GM12891 (cell line): Measurements from ENCODE around the gene ARMC9.
A peak's percentile ranks its signal among the peaks of the same experiment; 100 is the strongest.

Experiments used
- DNase-seq: peaks from one replicate; pipeline ENCODE4 v3.0.0; 2011; ENCODE audit warnings: low spot score; ENCODE audit not compliant: insufficient read length
- FAIRE-seq: peaks from 2 replicates; lab custom pipeline; 2011; peaks lifted over from hg19 to GRCh38; lab: Jason Lieb, UNC
- PAX5 ChIP-seq: IDR thresholded peaks from 2 replicates; pipeline ENCODE4 v1.6.1; 2011; ENCODE audit warnings: low read length, moderate library complexity, mild to moderate bottlenecking; ENCODE audit not compliant: insufficient read depth, severe bottlenecking
- POLR2A ChIP-seq: IDR thresholded peaks from 2 replicates; pipeline ENCODE4 v1.6.1; 2011; ENCODE audit warnings: low read depth, low read length, control low read depth
- POLR2AphosphoS5 ChIP-seq: IDR thresholded peaks from 2 replicates; pipeline ENCODE4 v1.6.1; 2011; ENCODE audit warnings: low read depth, low read length, control low read depth
- POU2F2 ChIP-seq: IDR thresholded peaks from 2 replicates; pipeline ENCODE4 v1.6.1; 2011; ENCODE audit warnings: low read depth, mild to moderate bottlenecking, control low read depth, low read length, moderate library complexity
- SPI1 ChIP-seq: IDR thresholded peaks from 2 replicates; pipeline ENCODE4 v1.6.1; 2011; ENCODE audit warnings: low read depth, low read length, control low read depth
- TAF1 ChIP-seq: IDR thresholded peaks from 2 replicates; pipeline ENCODE4 v1.6.1; 2011; ENCODE audit warnings: low read depth, low read length, control low read depth

The ARMC9 gene

DNA sequence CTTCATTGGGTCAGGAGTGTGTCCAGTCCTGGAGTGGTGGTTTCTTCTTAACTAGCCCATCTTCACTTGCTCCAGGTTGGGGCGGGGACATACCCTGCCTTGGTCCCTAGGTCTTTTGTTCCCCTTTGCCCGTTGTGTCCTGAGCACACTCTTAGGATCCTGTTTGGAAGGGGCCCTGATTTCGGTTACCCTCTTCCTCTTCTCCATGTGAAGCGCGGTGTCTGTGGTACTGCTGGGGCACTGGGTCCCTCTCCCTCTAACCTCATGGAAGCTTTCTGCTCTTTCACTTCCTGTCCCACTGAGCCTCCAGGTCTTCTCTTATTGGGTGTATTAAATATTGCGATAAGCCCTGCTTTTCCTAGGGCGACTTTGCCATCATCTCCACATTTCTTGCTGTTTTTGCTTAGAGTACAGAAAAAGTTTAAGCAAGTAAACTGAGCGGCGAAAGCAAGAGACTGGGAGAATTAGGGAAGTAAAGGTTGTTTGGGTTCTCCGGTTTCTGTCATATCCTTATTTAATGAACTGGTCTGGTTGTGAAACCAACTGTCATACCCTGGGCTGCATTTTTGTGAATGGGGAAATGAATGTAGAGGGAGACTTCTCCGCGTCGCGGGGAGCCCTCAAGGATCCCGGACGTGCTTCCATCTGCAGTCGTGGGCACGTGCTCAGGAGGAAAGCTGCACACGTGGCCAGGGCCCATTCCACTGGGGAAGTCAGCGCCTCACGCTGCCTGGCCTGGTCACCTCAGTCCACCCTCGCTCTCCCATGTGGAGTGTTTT is 123.3 kb downstream of the ARMC9 start:
- TF ChIP-seq POLR2AphosphoS5 (no peak), POU2F2 (no peak), SPI1 (peak; percentile 68)
- FAIRE-seq, result peak; percentile 71

DNA sequence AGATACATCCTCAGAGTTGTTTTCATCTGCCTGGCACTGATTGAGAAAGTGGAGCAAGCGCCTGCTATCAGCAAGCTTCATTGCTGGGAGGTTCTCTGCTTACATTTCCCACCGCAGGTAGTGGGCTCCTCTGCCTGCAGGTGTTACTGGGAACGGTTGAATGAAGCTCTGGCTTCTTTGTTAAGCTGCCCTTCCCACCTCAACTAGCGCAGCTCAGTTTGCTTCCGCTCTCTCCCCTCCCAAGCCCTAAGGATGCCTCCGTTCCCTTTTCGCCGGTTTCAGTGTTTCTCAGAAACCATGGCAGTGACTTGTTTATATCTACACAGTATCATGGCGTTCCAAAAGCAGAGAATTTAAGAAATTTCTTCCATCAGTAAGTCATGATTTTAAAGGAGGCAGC is 124.9 kb downstream of the ARMC9 start:
- TF ChIP-seq SPI1, result no peak
- TF ChIP-seq PAX5, result no peak
- FAIRE-seq (no peak), DNase-seq (no peak)

More for the DNA sequence above, 123.3 kb downstream of the ARMC9 start:
- DNase-seq, result peak; percentile 26

DNA sequence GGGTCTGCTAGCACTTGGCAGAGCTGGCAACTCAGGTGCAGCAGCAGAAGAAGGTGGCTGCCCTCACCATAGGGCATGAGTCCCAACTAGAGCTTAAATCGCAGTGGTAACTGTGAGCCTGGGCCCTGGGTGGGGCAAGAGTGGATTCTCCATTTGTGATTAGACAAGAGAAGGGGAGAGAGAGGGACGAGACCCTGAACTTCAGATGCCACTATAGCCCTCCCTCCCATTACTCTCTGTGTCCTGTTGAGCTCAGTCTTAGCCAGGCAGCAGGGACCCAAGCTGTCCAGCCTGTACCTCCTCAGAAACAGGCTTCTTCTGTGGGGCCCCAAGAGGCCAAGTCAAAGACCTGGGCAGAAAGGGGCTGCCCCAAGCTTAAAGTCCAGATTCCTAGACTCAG is 127.4 kb downstream of the ARMC9 start:
- FAIRE-seq (peak; percentile 13), DNase-seq (no peak)
- TF ChIP-seq POU2F2, result no peak

DNA sequence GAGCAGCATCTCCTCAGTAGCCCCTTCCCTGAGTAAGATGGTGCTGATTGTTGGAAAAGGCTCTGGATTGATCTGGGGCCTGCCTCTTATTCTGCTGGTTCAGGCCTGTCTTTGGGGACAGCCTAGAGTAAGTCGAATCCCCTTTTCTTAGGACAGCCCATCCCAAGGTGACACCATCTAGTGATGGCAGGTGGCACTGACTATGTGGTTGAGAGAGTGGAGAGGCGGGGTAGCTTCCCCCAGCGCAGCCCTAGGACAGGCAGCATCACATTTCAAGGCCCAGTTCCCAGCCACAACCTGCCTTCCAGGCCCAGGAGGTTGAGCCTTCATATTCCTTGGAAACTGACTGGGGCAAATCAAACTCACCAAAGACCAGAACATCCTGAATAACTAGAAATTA is 128.0 kb downstream of the ARMC9 start:
- no peak for FAIRE-seq
- no peak for DNase-seq

DNA sequence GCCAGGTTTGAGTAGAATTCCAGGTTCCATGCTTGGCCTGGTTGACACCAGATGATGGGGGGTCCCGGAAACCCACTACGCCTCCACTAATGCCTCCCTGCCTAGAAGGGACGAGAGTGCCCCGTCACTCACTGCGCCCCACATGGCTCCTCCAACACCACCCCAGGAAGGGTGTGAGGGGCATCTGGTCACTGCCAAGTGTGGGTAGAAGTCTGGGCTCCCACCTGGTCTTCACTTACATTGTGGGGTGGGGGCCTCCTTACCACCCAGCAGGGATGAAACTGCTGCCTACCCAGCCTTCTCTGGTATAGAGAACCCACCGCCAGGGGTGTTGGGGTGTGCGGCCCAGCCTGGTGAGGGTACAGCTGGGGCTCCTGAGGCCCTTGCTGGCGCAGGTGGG is 131.9 kb downstream of the ARMC9 start:
- FAIRE-seq, result no peak
- no peak for TF ChIP-seq SPI1
- no peak for TF ChIP-seq POU2F2
- no peak for TF ChIP-seq TAF1
- TF ChIP-seq PAX5, result no peak
- no peak for DNase-seq

More for the DNA sequence above, 128.0 kb downstream of the ARMC9 start:
- TF ChIP-seq POU2F2, result no peak

DNA sequence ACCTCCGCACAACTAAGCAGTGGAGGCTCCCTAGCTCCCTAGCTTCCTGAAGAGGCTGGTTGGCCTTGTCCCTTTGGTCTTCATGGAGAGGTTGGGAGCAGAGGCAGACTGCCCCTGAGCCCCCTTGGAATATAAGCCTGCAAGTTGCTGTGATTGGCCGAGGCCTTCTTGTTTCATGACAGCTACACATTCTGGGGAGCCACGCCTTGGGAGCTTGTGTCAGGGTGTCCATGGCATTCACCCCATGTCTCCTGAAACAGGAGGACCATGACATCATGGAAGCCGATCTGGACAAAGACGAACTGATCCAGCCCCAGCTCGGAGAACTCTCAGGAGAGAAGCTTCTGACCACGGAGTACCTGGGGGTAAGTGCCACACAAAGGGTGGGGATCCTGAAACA is 133.1 kb downstream of the ARMC9 start:
- FAIRE-seq (no peak), DNase-seq (no peak)
- TF ChIP-seq POLR2AphosphoS5, result no peak
- TF ChIP-seq POU2F2, result no peak
- TF ChIP-seq TAF1, result no peak
- no peak for TF ChIP-seq POLR2A
- TF ChIP-seq PAX5, result no peak
- TF ChIP-seq SPI1, result no peak

GRCh38 chr2:231332388-231332787 is 134.0 kb downstream of the ARMC9 start:
- TF ChIP-seq POLR2A (no peak), PAX5 (no peak), SPI1 (no peak), POU2F2 (no peak), POLR2AphosphoS5 (no peak), TAF1 (no peak)
- no peak for FAIRE-seq
- DNase-seq, result no peak

GRCh38 chr2:231332872-231333500 is 134.6 kb downstream of the ARMC9 start:
- TF ChIP-seq PAX5 (no peak), SPI1 (no peak), TAF1 (no peak), POLR2A (no peak), POU2F2 (no peak), POLR2AphosphoS5 (no peak)
- FAIRE-seq, result no peak
- DNase-seq, result no peak

- TF ChIP-seq TAF1 (no peak), PAX5 (no peak), POU2F2 (no peak), SPI1 (no peak), POLR2A (no peak), POLR2AphosphoS5 (no peak)
- no peak for DNase-seq
- FAIRE-seq, result no peak
Measured at GRCh38 chr2:231334179-231334930, 135.9 kb downstream of the ARMC9 start.

GRCh38 chr2:231334981-231335380 is 136.6 kb downstream of the ARMC9 start:
- FAIRE-seq, result no peak

More at GRCh38 chr2:231334981-231335380, 136.6 kb downstream of the ARMC9 start:
- no peak for DNase-seq
- no peak for TF ChIP-seq TAF1
- TF ChIP-seq POU2F2, result no peak
- TF ChIP-seq PAX5, result no peak
- TF ChIP-seq SPI1, result no peak
